Muscle of back (tissue), 11 donors: ENCODE measurements around the gene OLFM3. TPM values are rescaled to one million over a fixed set of nuclear protein-coding genes. Genes with fewer than 3 reads are reported as not detected.

Experiments used
- DNase-seq, 3 donors: peaks; one replicate each; pipeline versions ENCODE4 v3.0.0 to v3.0.0-alpha.2; 2013
- polyA plus RNA-seq, 10 donors: library from polyadenylated mRNA; unstranded; fragments of 120-200 nt; gene quantifications; one replicate each; pipeline ENCODE4 v1.2.1, GENCODE V29; 2013; ENCODE audit not compliant: insufficient read length in 10 of 10

Gene OLFM3
- polyA plus RNA-seq, 10 donors, result 0.19 to 1.4 (median 0.41) TPM

DNA sequence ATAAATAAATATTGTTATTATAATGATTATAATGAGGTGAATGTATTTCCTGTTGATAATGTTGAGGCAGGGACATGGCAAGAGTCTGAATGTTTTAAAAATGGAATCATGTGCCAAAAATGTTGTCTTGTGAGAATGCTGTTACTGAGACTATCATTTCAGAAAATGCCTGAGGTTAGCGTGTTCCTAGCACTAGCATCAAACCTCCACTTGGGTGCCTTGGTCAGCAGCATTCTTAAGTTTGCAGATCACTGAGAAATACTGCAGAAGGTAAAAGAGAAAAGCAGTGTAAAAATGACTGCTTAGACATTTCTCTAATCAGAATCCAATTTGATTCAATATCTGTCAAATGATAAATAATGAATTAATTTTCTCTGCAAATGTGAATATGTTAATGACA lies 50.8 kb downstream of the OLFM3 start:
- no peak for DNase-seq

DNA sequence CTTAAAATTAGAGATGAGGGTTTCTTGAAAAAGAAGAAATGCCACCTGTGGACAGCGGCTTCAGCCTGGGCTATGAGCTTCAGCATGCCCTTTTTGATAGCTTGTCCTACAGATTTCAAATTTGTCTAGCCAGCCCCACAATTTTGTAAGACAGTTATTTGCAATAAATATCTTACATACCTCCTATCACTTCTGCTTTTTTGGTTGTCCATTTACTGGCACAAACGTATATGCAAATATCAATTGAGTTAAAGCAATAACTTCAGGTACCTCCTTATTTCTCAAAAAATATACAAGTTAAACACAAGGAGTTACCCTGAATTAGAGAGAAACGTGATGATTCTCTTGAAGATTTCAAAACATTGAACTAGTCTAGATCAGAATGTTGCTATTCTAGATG lies 53.5 kb downstream of the OLFM3 start:
- DNase-seq, result no peak

DNA sequence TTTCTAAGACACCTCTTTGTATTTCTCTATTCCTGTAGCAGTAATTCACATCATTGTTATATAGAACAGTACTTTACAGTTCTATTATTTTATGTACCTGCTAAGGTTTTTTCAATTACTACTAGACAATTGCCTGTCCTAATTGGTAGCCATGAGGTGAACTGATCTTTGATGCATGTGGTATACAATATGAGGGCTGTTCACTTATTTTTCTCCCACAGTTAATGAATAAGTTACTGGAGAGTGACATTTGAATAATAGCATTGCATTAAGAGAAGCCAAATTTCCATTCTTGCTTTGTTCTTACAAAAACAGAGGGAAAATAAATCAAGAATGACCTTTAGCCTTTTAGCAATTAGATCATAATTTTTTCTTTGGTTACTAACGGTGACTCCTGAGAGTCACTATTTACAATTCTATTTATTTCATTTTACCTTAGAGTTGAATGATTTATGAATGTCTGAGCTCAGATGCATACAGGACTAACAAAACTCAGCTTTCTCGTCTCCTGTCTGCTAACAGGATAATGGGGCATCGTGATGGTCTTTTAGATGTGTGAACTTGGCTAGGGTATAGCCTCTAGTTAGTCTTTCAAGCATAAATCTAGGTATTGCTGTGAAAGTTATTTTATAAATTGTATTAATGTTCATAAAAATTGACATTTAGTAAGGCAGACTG lies 54.1 kb downstream of the OLFM3 start:
- DNase-seq, result no peak

DNA sequence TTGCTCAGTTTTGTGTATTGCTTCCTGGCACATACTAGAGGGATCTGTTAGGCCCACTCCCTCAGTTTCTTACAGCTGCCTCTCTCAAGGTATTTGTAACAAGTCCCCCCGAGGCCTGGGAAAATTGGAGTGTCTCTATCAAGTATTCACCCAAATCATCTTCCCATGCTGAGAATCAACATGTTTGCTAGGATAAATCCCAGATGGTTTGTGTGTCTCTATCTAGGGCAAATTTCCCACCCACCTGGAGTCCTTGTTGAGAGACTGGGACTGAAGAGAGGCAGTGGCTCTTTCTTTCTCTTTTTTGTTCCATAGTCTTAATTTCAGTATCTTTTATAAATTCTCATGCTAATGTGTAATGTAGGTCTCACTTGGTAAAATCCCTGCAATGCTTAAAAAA lies 58.0 kb downstream of the OLFM3 start:
- no peak for DNase-seq

DNA sequence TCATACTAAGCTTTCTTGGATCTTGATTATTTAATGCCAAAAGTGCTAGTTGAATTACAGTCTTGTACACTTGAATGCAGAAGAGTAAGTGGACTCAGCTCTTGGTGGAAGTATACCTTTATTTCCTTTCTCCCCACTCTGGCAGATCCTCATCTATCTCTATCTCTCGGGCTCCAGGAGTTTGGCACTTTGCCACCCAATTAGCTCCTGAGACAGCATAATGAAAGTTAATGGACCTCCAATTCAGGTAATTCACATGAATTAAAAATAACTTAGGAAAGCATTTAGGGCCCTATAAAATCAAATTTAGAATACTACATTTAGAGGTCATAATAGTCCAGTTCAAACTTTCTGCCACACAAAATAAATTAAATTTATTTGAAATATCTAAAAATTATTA lies 67.4 kb downstream of the OLFM3 start:
- no peak for DNase-seq

DNA sequence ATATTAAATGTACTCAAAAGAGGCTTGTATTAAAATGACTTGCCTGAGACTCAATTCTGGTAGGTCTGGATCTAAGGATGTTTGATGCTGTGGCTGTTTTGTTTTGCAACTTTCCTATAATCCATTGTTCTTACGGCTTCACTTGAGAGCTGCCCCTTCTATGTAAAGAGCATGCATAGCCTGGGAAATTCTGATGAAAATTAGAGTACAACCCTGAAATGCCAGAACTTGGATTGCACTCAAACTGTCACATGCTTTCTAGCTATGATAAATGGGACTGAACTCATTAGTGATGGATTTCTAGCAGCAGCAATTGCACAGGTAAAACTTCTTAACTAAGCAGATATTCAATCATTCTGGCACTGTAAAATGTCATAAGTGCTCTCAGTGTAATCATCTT lies 67.9 kb downstream of the OLFM3 start:
- no peak for DNase-seq

DNA sequence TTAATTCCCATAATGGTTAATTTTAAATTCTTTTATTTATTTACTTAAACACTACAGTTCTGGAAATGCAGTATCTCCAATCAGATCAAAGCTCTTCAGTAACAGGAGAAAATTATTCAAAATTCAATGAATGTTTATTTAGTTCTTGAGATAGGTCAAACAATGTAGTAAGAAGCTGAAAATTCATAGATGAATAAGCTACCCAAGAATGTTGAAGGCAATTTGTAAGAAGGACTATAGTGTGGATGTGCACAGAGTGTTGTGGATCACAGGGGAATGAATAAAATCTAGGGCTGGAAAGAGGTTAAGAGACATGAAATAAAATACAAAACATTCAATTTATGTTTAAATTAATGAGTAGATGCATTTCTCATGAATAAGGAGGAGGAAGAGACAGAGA lies 72.0 kb downstream of the OLFM3 start:
- no peak for DNase-seq

DNA sequence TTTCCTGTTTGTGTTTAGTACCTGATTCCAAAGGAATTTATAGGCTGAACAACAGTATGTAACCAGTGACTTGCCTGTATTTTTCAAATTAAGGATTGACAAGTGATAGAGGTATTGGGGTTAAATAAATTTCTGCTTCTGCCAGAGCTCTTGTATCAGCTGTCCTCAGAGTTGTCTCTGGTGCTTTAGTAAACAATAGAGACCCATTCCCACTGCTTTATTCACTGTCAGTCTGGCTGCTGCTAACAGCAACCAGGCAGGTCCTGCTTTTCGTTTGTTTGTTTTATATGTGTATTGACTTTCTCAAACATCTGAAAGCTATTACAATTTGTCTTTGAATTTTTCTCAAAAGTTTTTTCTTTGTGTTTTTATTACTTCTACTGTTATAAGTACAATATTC lies 76.1 kb downstream of the OLFM3 start:
- no peak for DNase-seq

DNA sequence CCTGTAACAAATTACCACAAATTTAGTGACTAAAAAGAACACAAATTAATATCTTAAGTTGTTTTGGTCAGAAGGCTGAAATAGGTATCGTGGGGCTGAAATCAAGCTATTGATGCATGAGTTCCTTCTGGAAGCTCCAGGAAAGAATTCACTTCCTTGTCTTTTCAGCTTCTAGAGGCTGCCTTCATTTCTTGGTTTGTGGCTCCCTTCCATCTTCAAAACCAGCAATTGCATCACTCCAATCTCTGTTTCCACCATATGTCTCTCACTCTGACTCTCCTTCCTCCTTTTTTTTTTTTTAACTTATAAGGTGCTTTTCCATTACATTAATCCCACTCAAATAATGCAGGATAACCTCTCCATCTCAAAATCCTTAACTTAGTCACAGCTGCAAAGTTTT lies 78.4 kb downstream of the OLFM3 start:
- no peak for DNase-seq

DNA sequence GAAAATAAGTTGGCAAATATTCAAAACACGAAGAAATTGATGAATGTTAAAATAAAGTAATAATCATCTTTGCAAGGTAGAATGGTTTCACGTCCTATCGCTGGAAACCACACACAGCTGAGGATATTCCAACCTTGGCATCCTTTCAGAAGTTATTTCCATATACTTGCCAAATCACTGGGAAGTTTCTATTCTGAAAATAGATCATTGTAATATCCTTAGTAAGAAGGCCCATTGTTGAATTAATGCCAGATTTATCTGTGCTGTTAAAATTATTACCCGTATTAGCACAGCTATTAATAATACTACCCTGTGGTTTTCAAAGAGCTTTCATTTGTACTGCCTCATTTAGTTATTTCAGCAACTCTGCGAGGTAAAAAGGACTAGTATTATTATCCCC lies 81.1 kb downstream of the OLFM3 start:
- DNase-seq, result peak in 2 of 3 donors; percentile 19 to 60

DNA sequence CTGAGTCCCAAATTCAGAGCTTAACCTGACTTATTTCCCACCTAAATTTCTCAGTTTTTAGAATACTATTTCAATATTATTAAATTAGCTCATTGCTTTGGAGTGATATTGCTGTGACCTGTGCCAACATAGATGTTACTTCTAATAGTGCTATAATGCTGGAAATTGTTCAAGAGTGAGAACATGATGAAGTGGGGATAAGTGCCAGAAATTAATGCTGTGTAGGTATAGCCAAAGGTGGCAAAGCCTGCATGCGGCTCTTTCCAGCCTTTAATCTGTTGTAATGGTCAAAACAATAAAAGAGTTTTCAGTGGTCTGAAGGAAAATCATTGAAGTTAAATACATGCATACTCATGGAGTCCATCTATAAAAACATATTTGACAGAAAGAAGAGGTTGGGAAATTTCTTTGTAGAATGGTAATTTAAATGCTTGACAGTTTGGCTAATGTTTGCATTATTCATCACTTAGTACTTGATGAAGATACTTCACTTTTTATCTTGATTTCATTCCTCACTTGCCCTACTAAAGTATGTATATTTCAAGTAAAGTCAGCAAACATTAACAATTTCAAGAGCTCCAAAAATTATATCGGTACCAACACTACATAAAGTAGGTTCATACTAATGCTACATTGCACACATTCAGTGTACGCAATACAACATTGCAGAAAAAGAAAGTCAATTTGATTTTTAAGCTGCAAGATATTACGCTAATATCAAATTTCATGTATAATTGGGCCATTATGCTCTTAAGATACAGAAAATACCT lies 82.1 kb downstream of the OLFM3 start:
- no peak for DNase-seq

DNA sequence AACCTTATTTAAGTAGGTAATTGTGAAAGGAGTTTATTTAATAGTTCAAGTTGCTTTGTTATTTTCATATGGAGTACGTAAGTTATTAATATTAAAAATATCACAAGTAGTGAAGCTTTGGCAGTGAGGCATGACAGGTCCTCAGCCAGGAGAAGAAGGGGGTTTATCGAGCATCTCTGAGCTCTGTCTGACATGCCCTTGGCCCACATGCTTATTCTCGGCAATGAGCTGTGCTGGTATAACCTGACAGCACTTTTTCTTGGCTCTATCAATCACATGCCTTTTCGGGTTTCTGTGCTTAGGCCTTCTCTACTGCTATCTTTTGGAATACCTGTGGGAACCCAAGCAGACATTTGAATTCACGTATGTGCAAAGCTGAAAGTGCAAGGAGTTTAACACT lies 84.8 kb downstream of the OLFM3 start:
- no peak for DNase-seq

DNA sequence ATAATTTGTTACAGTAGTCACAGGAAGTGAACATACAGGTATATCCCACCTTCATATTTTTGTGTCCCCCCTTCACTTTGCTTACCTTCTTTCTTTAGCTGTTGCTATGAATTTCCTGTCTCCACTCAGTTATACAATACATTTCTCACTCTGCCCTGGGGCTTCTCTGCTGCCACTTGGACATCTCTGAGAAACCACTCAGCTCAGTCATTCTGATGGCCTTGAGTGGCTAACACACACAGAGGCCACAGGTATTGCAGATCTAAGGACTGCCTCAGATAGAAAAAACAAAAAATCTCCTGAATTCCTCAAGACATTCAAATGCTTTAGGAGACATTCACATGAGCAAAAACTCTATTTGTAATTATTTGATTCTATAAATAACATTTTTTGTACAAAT lies 87.7 kb downstream of the OLFM3 start:
- no peak for DNase-seq

DNA sequence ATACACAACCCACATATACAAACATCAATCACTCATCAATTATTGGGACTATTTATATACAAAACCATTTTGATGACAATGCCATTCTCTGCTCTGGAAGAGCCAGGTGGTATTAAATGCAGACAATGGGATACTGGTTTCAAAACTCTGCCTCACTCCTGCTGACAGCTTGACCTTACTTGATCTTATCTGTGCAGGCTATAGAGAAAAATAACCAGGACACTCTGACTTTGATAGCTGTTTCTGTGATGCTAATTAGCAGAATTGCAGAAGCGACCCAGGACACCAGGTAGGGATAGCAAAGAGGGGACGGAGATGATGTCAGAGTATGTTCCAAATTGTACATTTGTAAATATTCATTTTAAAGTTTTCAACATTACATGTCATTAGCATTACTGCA lies 89.5 kb downstream of the OLFM3 start:
- no peak for DNase-seq

DNA sequence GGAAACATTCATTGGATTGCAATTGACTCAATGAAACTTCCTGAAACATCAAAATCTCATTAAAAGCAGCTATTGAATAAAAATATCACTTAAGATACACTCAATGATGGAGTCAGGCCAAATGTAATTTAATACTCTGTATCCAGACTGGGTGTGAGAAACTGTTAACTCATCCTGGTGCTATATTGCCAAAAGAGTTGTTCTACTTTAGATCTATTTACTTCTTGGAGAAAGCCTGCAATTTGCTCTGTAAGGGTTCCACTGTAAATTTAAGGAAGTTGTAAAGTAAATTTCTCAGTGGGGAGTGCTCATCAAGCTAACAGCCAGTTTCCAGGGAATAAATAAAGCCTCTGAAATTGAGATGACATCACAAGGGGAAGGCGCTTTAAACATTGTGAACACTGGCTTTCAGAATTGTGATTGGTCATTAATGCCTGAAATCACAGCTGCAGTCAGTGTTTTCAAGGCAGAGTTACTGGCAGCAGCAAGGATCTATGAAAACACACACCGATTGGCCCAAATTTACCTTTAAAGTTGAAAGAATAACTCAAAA lies 91.4 kb downstream of the OLFM3 start:
- DNase-seq, result peak in 1 of 3 donors; percentile 10

DNA sequence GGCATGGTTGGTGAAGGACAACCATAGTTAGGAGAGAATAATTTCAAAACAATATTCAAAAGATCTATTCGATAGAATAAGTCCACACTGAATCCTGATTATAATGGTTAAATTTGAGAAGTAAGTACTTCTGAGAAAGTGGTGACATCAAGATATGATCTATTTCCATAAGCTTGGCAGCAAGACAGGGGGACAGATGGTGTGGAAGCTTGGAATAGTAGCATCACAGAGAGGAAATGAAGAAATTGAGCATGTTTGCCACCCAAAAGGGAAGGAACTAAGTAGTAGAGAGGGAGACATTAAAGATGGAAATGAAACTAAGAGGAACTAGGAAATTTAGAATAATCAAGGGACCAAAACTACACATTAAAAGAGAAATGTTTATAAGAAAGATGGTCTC lies 94.5 kb downstream of the OLFM3 start:
- no peak for DNase-seq

DNA sequence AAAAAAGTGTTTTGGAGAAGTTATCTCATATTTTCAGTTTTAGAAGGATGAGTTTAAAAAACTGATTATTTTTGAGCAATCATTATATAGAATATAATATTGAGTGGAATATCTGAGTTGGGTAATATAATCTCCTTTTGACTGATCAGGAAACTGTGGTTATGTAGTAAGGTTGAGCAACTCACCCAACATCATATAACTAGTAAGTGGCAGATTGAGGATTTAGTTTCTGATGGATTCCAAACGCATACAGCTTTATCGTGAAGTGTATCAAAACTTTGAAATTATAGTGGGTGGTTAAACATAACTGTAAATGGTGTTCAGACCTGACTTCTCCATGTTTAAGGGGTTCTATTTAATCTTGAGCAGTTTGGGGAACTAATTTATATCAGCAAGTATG lies 98.6 kb downstream of the OLFM3 start:
- no peak for DNase-seq

DNA sequence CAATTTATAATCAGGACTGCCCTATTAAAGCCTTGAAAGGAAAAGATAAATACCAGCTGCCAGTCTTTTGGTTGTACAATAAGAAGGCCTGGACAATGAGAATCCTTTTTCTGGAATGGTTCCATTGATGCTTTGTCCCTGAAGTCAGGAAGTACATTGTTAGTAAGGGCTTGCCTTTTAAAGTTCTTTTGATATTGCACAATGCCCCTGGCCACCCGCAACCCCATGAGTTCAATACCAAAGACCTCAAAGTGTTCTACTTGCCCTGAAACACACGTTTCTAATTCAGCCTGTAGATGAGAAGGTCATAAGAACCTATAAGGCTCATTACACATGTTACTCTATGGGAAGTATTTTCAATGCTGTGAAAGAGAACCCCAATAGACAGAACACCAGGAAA lies 112.1 kb downstream of the OLFM3 start:
- DNase-seq, result no peak

DNA sequence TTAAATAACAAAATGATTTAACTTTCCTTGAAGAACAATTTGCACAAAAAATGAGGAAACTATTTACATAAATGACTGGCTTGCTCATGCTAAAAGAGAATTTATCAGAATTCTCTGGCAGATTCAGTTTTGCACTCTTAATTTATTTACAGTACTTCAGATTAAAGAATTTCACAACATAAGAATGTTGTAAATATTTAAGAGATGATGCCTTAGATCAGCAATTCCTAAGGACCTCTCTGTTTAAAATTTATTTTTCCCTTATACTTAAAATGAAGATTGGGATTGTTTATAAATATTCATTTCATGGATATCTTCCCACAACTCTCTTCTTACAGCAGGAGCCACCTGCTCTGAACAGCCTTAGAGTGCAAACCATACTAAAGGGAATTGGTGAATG lies 120.8 kb downstream of the OLFM3 start:
- no peak for DNase-seq

DNA sequence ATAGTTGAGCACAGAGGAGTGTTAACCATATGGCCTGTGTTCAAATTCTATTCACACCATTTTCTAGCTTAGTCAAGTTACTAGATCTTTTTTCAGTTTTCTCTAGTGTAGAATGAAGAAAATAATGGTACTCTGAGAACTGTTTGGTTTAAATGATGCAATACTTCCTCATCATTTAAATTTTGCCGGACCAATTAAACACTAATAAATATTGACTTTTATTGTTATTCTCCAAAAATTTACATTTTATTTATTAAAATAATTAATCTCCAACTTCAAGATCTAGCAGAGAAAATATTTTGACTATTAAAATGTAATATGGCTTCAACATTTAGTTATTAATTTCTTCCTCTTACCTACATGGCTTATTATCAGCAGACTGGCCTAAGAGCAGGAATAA lies 123.1 kb downstream of the OLFM3 start:
- no peak for DNase-seq

DNA sequence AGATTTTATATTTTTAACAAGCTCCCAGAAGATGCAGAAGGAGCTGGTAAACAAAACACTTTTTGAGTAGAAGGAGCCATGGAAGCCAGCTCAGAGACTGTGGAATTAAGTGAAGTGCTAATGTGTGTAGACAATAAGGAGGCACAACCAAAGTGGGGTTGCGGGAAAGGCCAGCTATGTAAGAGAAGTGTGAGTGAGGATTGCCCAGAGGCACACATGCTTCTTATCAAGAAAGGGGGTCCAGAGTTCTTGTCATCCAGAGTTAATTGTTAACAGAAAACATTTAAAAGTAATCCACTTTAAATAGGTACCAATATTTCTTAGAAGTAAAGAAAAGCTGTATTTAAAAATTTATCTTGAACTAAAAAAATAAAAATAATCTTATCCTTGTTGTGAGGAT lies 136.8 kb downstream of the OLFM3 start:
- DNase-seq, result no peak

DNA sequence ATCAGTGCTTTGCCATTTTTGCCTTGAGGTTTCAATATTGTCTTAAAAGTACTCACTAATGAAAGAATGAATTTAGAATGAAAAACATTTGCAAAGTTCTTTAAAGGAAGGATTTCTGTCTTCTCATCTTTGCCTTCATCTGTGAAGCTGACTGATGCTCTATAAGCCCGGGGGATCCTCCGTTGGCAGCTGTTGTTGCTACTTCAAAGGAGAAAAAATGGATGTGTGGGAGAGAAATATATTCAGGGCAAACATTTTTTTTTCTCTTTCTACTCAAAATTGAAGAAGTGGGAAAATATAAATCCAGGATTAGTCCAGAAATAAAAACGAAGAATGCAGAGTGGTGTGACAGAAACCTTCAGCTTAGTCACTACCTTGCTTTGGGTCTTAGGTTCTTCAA lies 142.5 kb downstream of the OLFM3 start:
- DNase-seq, result no peak

DNA sequence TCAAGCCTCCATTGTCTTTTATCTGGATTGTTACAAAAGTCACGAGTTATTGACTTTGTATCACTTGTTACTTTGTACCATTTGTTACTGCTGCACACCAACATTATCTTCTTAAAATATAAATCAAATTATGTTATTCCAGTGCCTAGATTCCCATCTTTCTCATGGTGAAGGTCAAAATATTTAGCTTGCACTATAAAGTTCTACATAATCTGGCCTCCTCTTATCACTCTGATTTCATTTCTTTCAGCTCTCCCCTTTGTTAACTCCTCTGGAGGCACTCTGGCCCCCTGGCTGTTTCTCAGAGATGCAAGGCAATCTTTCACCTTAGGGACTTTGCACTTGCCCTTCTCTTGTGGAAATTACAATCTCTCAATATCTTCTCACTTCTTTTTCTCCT lies 143.8 kb downstream of the OLFM3 start:
- no peak for DNase-seq

DNA sequence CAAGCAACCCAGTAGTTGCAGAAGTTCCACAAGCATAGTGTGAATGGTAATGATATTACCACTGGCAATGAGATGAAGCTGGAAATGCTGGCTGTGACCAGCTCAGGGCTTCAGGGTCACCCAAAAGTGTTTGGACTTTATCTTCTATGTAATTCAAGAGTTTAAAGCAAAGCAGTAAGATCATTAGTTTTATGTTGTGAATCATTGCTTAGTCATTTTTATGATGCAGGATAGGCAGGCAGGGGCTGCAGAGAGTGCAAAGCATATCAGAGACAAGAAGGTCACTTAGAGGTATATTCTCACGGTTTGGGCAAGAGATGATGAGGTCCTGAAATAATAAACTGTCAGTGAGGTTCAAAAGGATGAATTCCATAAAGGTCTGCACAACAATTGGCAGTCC lies 147.4 kb downstream of the OLFM3 start:
- no peak for DNase-seq
